Measurements from ENCODE around the gene EXPH5. TPM values are rescaled to one million over a fixed set of nuclear protein-coding genes. Genes with fewer than 3 reads are reported as not detected.

The EXPH5 gene
- total and polyA plus RNA-seq, 2 of the 8 experiments (the other 6 are each of a cell fraction or from before 2014, with no cell fraction given): 1.1 to 11.5 TPM

- Histone ChIP-seq H3K18ac (ENCODE audit: extremely low read depth, low read length) (no peak overlapping the region), H2BK12ac (ENCODE audit: low read depth, low read length) (no peak overlapping the region), H2BK15ac (ENCODE audit: low read length) (no peak overlapping the region), H3K4ac (replicated peaks; ENCODE audit: insufficient read length, low read depth, low read length) (no peak overlapping the region), H3K23ac (ENCODE audit: insufficient read length) (no peak overlapping the region), H2BK20ac (ENCODE audit: low read length) (no peak overlapping the region), H3K56ac (replicated peaks; ENCODE audit: insufficient read length, low read depth, low read length) (no peak overlapping the region), H4K91ac (replicated peaks; ENCODE audit: insufficient read length, low read length) (no peak overlapping the region), H4K20me1 (replicated peaks in 1 of 2; ENCODE audit: control insufficient read depth in 1 of 2, insufficient read depth in 2 of 2, low read length in 2 of 2) (no peaks in the 10 kb centered on the region), H4K5ac (ENCODE audit: insufficient read length, low read depth, low read length) (no peak overlapping the region), H3K79me1 (ENCODE audit: low read depth, low read length) (no peaks in the 10 kb centered on the region), H3K9ac (replicated peaks in 1 of 4; ENCODE audit: extremely low read depth in 1 of 4, low read depth in 3 of 4, low read length in 3 of 4) (no peak overlapping the region), H2AK5ac (ENCODE audit: low read depth, low read length) (no peak overlapping the region), H3K36me3 (ENCODE audit: control insufficient read depth in 2 of 4, insufficient read depth in 4 of 4, low read length in 3 of 4) (no peaks in the 10 kb centered on the region), H3K4me3 (ENCODE audit: extremely low read depth in 1 of 4, insufficient read depth in 2 of 4, low read depth in 3 of 4, low read length in 4 of 4) (no peak overlapping the region), H2BK5ac (ENCODE audit: low read depth, low read length) (no peak overlapping the region), H3K27ac (ENCODE audit: low read depth, low read length) (no peak overlapping the region), H4K8ac (ENCODE audit: extremely low read depth, insufficient read depth, low read length) (no peak overlapping the region), H3K9me3 (ENCODE audit: insufficient read depth in 2 of 2, low read depth in 1 of 2, low read length in 1 of 2) (no peaks in the 10 kb centered on the region), H2AFZ (ENCODE audit: low read length) (no peak overlapping the region), H2BK120ac (replicated peaks; ENCODE audit: low read depth, low read length) (no peak overlapping the region), H3K27me3 (replicated peaks in 1 of 4; ENCODE audit: control insufficient read depth in 3 of 4, extremely low read depth in 1 of 4, insufficient read depth in 3 of 4, low read length in 3 of 4) (no peaks in the 10 kb centered on the region), H3K4me2 (ENCODE audit: insufficient read depth in 1 of 2, low read depth in 2 of 2, low read length in 2 of 2) (no peak overlapping the region), H3K4me1 (replicated peaks in 1 of 4; ENCODE audit: control insufficient read depth in 3 of 4, insufficient read depth in 4 of 4, low read length in 3 of 4) (no peaks in the 10 kb centered on the region), H3K23me2 (ENCODE audit: low read depth, low read length) (no peaks in the 10 kb centered on the region; the same call in 1 of the 2 replicates), H3K14ac (ENCODE audit: insufficient read length) (no peak overlapping the region), H3K79me2 (ENCODE audit: control insufficient read depth in 1 of 2, insufficient read depth in 2 of 2, low read length in 2 of 2) (no peaks in the 10 kb centered on the region)
- ChIA-PET POLR2A (ENCODE audit: partially characterized antibody) (interaction anchor here (1.0 kb wide), 1 partner anchor 382 kb away, joined by 3 read pairs; no protein-coding TSS in a partner anchor), CTCF (ENCODE audit: partially characterized antibody) (interaction anchor here (0.6 to 1.5 kb wide), 3 partner anchors 13 to 1018 kb away, joined by 3 to 4 read pairs (median 3); no protein-coding TSS in a partner anchor)
- DNase-seq (ENCODE audit: low read depth in 1 of 2, low spot score in 2 of 2) (no peak), FAIRE-seq (no peak)
- 89% methylated on average over 5 of the region's 5 CpGs; no CpG with 5 or more reads in 1 of the 2 experiments for WGBS, 2 experiments (ENCODE audit: extremely low coverage in 1 of 2, insufficient coverage in 1 of 2, insufficient read length in 1 of 2, insufficient replicate concordance in 2 of 2, low coverage in 1 of 2, low lambda C conversion rate in 2 of 2, missing lambda C conversion rate in 1 of 2)
- TF ChIP-seq EZH2 (IDR thresholded peaks at IDR 0.05; ENCODE audit: low read depth, low read length, severe bottlenecking) (no peak), CBX8 (IDR thresholded peaks at IDR 0.05; ENCODE audit: borderline replicate concordance, low read depth, low read length) (no peak), MAFK (IDR thresholded peaks at IDR 0.05; ENCODE audit: low read depth, low read length) (no peak), CHD1 (IDR thresholded peaks at IDR 0.05; ENCODE audit: low read depth, low read length) (no peak), CHD2 (IDR thresholded peaks at IDR 0.05; ENCODE audit: low read length) (no peak), SUZ12 (IDR thresholded peaks at IDR 0.05; ENCODE audit: low read length) (no peak), TEAD4 (IDR thresholded peaks at IDR 0.05; ENCODE audit: low read depth, low read length) (no peak), JUND (IDR thresholded peaks at IDR 0.05; ENCODE audit: low read length) (no peak), POLR2A (IDR thresholded peaks at IDR 0.05; ENCODE audit: control extremely low read depth in 1 of 2, low read depth in 2 of 2, low read length in 2 of 2) (no peak), USF2 (IDR thresholded peaks at IDR 0.05; ENCODE audit: low read length) (no peak), HDAC6 (IDR thresholded peaks at IDR 0.05; ENCODE audit: low read depth, low read length) (no peak), MAX (IDR thresholded peaks at IDR 0.05) (no peak), CREB1 (IDR thresholded peaks at IDR 0.05) (no peak), BRCA1 (IDR thresholded peaks at IDR 0.05; ENCODE audit: low read depth, low read length) (no peak), KDM5A (IDR thresholded peaks at IDR 0.05; ENCODE audit: low read length) (no peak)
Observed at GRCh38 chr11:108606070-108606469, 12.5 kb upstream of the EXPH5 start.
